SH-SY5Y (cell line): ENCODE results near the gene NAALADL2.

Experiments used
- GATA2 ChIP-seq: IDR thresholded peaks from 2 replicates; pipeline ENCODE4 v1.6.1; 2011; ENCODE audit warnings: mild to moderate bottlenecking, low read depth, low read length
- GATA3 ChIP-seq: IDR thresholded peaks from 2 replicates; pipeline ENCODE4 v1.6.1; 2011; ENCODE audit warnings: low read depth, mild to moderate bottlenecking, low read length, moderate library complexity

- no peak for TF ChIP-seq GATA2
- no peak for TF ChIP-seq GATA3
Measured at GRCh38 chr3:175716446-175716845, 857.3 kb downstream of the NAALADL2 start.
